GM12878 (cell line): ENCODE results near the gene DOK7. TPM values are rescaled to one million over a fixed set of nuclear protein-coding genes. Genes with fewer than 3 reads are reported as not detected.

Source experiments
- ATAC-seq: fragments of 200-7000 bp; cut with Tn5 transposase; 3 replicates; pipeline ENCODE4 v1.9.1; 2020; ENCODE audit warnings: mild to moderate bottlenecking, moderate library complexity
- BruUV-seq: library from RNA; stranded (reverse); fragments of 400-500 nt; replicated peaks from 2 replicates; lab custom pipeline; 2021; lab: Mats Ljungman, UMichigan
- CTCF ChIA-PET: fragments of 300-600 bp; sonication (Branson Sonifier 250); formaldehyde crosslinking; extraction: SDS; loops from one replicate; lab custom pipeline; 2021; ENCODE audit warnings: inconsistent platforms; lab: Yijun Ruan, JAX
- POLR2A ChIA-PET: fragments of 350-600 bp; formaldehyde crosslinking; extraction: SDS; loops from one replicate; lab custom pipeline; 2021; ENCODE audit warnings: inconsistent platforms; lab: Charles Lee
- RAD21 ChIA-PET: fragments of 300-600 bp; sonication (Branson Sonifier 250); formaldehyde crosslinking; loops from one replicate; lab custom pipeline; 2023; ENCODE audit warnings: antibody characterized with exemption; ENCODE audit not compliant: unreplicated experiment; lab: Charles Lee
- SMC1A ChIA-PET: fragments of 300-600 bp; sonication (Branson Sonifier 250); formaldehyde crosslinking; loops from one replicate; lab custom pipeline; 2023; ENCODE audit not compliant: unreplicated experiment, uncharacterized antibody; lab: Charles Lee
- DNase-seq: peaks from one replicate; pipeline ENCODE4 v3.0.0-alpha.2; 2011; ENCODE audit warnings: low read depth, low spot score
- FAIRE-seq: peaks from 3 replicates; lab custom pipeline; 2011; peaks lifted over from hg19 to GRCh38; lab: Jason Lieb, UNC
- H2AFZ ChIP-seq: 2 replicates; pipeline ENCODE4 v1.6.0; 2011; ENCODE audit warnings: low read depth, low read length, control low read depth; ENCODE audit not compliant: control insufficient read depth
- H3K27ac ChIP-seq: 2 replicates; pipeline ENCODE4 v1.5.1; 2011; ENCODE audit warnings: control low read depth; ENCODE audit not compliant: control insufficient read depth, insufficient read depth
- H3K27me3 ChIP-seq, 2 experiments: replicated peaks in 1 of 2; 2 replicates each; pipeline versions ENCODE4 v1.6.0 to v1.6.1; 2011; ENCODE audit warnings: low read length in 1 of 2; ENCODE audit not compliant: control insufficient read depth in 2 of 2, insufficient read depth in 2 of 2
- H3K36me3 ChIP-seq, 2 experiments: 2 replicates each; pipeline ENCODE4 v1.5.1; 2011; ENCODE audit warnings: low read length in 1 of 2; ENCODE audit not compliant: control insufficient read depth in 2 of 2, insufficient read depth in 2 of 2
- H3K4me1 ChIP-seq: 2 replicates; pipeline ENCODE4 v1.6.1; 2011; ENCODE audit warnings: mild to moderate bottlenecking, low read length, moderate library complexity, mixed read lengths; ENCODE audit not compliant: control insufficient read depth, insufficient read depth
- H3K4me2 ChIP-seq: 2 replicates; pipeline ENCODE4 v1.6.0; 2011; ENCODE audit warnings: control low read depth; ENCODE audit not compliant: control insufficient read depth, insufficient read depth
- H3K4me3 ChIP-seq: fragments of 200-600 bp; sonication (generic); 2 replicates; pipeline ENCODE4 v1.5.1; 2016
- H3K79me2 ChIP-seq: 2 replicates; pipeline ENCODE4 v1.6.0; 2011; ENCODE audit warnings: low read length; ENCODE audit not compliant: control insufficient read depth, insufficient read depth
- H3K9ac ChIP-seq: 2 replicates; pipeline ENCODE4 v1.8.0; 2011; ENCODE audit warnings: low read length, control low read depth, mixed read lengths; ENCODE audit not compliant: control insufficient read depth, insufficient read depth
- H3K9me3 ChIP-seq: replicated peaks from 3 replicates; pipeline ENCODE4 v1.5.1; 2011; ENCODE audit warnings: mild to moderate bottlenecking, low read length; ENCODE audit not compliant: control insufficient read depth, insufficient read depth
- H4K20me1 ChIP-seq: 2 replicates; pipeline ENCODE4 v1.6.0; 2011; ENCODE audit not compliant: control insufficient read depth, insufficient read depth
- HSF1 ChIP-seq: fragments of 150-350 bp; IDR thresholded peaks from 2 replicates; pipeline ENCODE4 v1.6.1; 2014; ENCODE audit warnings: mild to moderate bottlenecking, low read depth, low read length
- IRF3 ChIP-seq: fragments of 450-650 bp; IDR thresholded peaks from 2 replicates; pipeline ENCODE4 v1.6.1; 2014; ENCODE audit warnings: mild to moderate bottlenecking
- MAX ChIP-seq: IDR thresholded peaks from 2 replicates; pipeline ENCODE4 v1.6.1; 2012; ENCODE audit warnings: low read depth, low read length, improper control_type of control experiment
- MEF2B ChIP-seq: fragments of 450-650 bp; IDR thresholded peaks from 2 replicates; pipeline ENCODE4 v1.6.1; 2018; ENCODE audit warnings: mild to moderate bottlenecking, moderate library complexity; ENCODE audit not compliant: partially characterized antibody, poor library complexity, severe bottlenecking
- MXI1 ChIP-seq: fragments of 150-350 bp; IDR thresholded peaks from 2 replicates; pipeline ENCODE4 v1.6.1; 2011; ENCODE audit warnings: low read depth, mild to moderate bottlenecking, inconsistent platforms, low read length, improper control_type of control experiment
- PKNOX1 ChIP-seq: fragments of 450-650 bp; IDR thresholded peaks from 2 replicates; pipeline ENCODE4 v1.6.1; 2016; ENCODE audit warnings: mild to moderate bottlenecking
- POLR2AphosphoS5 ChIP-seq: IDR thresholded peaks from 2 replicates; pipeline ENCODE4 v1.6.1; 2011; ENCODE audit warnings: mild to moderate bottlenecking, low read length, inconsistent platforms
- SIN3A ChIP-seq: IDR thresholded peaks from 2 replicates; pipeline ENCODE4 v1.6.1; 2012; ENCODE audit warnings: low read depth, low read length, improper control_type of control experiment
- SMAD1 ChIP-seq: fragments of 450-650 bp; IDR thresholded peaks from 2 replicates; pipeline ENCODE4 v1.6.1; 2018; ENCODE audit warnings: mild to moderate bottlenecking, low read depth; ENCODE audit not compliant: partially characterized antibody
- SRF ChIP-seq, 2 experiments: IDR thresholded peaks; 2 replicates each; pipeline ENCODE4 v1.6.1; 2011; ENCODE audit warnings: low read depth in 2 of 2, low read length in 2 of 2, mild to moderate bottlenecking in 1 of 2, moderate library complexity in 1 of 2
- TCF7 ChIP-seq: IDR thresholded peaks from 2 replicates; pipeline ENCODE4 v1.6.1; 2014; ENCODE audit warnings: antibody characterized with exemption, borderline replicate concordance
- ZNF274 ChIP-seq: IDR thresholded peaks from one replicate; pipeline ENCODE4 v1.8.0; 2011; ENCODE audit not compliant: insufficient read length, insufficient read depth
- WGBS: methylation state at CpG from one replicate; pipeline ENCODE4 v1.1.6; 2016; ENCODE audit warnings: low lambda C conversion rate; ENCODE audit not compliant: insufficient replicate concordance, insufficient coverage; ENCODE audit errors: missing lambda C conversion rate; 5-methylcytosine and 5-hydroxymethylcytosine counted together
- in situ Hi-C: fragments of 300-500 bp; cut with MboI; formaldehyde crosslinking; loops from 9 replicates; pipeline ENCODE4 v1.14.3; 2018; ENCODE audit warnings: mixed read lengths
- intact Hi-C: fragments of 100-400 bp; cut with micrococcal nuclease; formaldehyde crosslinking; loops from one replicate; pipeline ENCODE4 v1.14.2; 2022; ENCODE audit not compliant: unreplicated experiment
- polyA plus RNA-seq, 11 experiments: library from polyadenylated mRNA; depleted of rRNA in 4 of 11; unstranded in 6 of 11; stranded (reverse) in 5 of 11; fragments of >200 nt; fragmentation: Nextera tagmentation in 4 of 11; fragmentation: Illumina TruSeq in 1 of 11; extraction: Ambion mirVana in 4 of 11; extraction: Trizol in 1 of 11; gene quantifications; 1 replicate in 1 of 11; 2 replicates in 10 of 11; pipeline versions ENCODE4 v1.2.1 to v1.2.3, GENCODE V29; 2011 to 2016; ENCODE audit warnings: inconsistent platforms in 2 of 11, missing spikeins in 2 of 11, low read depth in 1 of 11
- total RNA-seq, 4 experiments: library from RNA; depleted of rRNA in 3 of 4; stranded (reverse); fragments of >200 nt in 3 of 4; fragmentation: Illumina TruSeq in 1 of 4; extraction: Trizol in 1 of 4; gene quantifications; 2 replicates each; pipeline versions ENCODE4 v1.2.1 to v1.2.3, GENCODE V29; 2013 to 2021

The DOK7 gene
- total and polyA plus RNA-seq, 10 of the 15 experiments (the other 5 are each of a cell fraction or from before 2014, with no cell fraction given): 0.04 to 0.46 (median 0.18) TPM; not detected in 4

- POLR2A ChIA-PET: no interaction called here
- TF ChIP-seq SMAD1 (no peak), ZNF274 (no peak), TCF7 (no peak), POLR2AphosphoS5 (no peak), MEF2B (no peak), SIN3A (no peak), MAX (no peak), HSF1 (no peak), SRF (IDR thresholded peaks at IDR 0.05; ENCODE audit: low read depth in 2 of 2, low read length in 2 of 2) (no peak), MXI1 (no peak), IRF3 (no peak), PKNOX1 (no peak)
- SMC1A ChIA-PET: no interaction called here
Observed at GRCh38 chr4:3424522-3425095, 38.5 kb upstream of the DOK7 start.

More at GRCh38 chr4:3424522-3425095, 38.5 kb upstream of the DOK7 start:
- FAIRE-seq (no peak), ATAC-seq (no peak), DNase-seq (no peak)
- Histone ChIP-seq H3K27ac (no peak overlapping the region), H4K20me1 (no peaks in the 10 kb centered on the region), H3K4me1 (no peaks in the 10 kb centered on the region), H3K27me3 (no peaks in the 10 kb centered on the region), H3K9ac (no peak overlapping the region), H3K36me3 (no peaks in the 10 kb centered on the region), H3K9me3 (no peaks in the 10 kb centered on the region), H3K4me2 (no peak overlapping the region), H3K4me3 (no peak overlapping the region), H3K79me2 (no peaks in the 10 kb centered on the region), H2AFZ (no peak overlapping the region)
- no TSS peak for BruUV-seq
- ChIA-PET RAD21 (no interaction called here), CTCF (no interaction called here)
- 44% methylated on average over 19 of the region's 20 CpGs for WGBS
- intact Hi-C loops: no loop called here
- in situ Hi-C loops: no loop called here
